Suppressor macrophage treated with lipopolysaccharide for 4 hours (primary cell): ENCODE data around the gene GPR27.

ENCODE experiments used
- DNase-seq: peaks from one replicate; pipeline ENCODE4 v3.0.0-alpha.2; 2020

GPR27 gene, protein sequence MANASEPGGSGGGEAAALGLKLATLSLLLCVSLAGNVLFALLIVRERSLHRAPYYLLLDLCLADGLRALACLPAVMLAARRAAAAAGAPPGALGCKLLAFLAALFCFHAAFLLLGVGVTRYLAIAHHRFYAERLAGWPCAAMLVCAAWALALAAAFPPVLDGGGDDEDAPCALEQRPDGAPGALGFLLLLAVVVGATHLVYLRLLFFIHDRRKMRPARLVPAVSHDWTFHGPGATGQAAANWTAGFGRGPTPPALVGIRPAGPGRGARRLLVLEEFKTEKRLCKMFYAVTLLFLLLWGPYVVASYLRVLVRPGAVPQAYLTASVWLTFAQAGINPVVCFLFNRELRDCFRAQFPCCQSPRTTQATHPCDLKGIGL

DNA sequence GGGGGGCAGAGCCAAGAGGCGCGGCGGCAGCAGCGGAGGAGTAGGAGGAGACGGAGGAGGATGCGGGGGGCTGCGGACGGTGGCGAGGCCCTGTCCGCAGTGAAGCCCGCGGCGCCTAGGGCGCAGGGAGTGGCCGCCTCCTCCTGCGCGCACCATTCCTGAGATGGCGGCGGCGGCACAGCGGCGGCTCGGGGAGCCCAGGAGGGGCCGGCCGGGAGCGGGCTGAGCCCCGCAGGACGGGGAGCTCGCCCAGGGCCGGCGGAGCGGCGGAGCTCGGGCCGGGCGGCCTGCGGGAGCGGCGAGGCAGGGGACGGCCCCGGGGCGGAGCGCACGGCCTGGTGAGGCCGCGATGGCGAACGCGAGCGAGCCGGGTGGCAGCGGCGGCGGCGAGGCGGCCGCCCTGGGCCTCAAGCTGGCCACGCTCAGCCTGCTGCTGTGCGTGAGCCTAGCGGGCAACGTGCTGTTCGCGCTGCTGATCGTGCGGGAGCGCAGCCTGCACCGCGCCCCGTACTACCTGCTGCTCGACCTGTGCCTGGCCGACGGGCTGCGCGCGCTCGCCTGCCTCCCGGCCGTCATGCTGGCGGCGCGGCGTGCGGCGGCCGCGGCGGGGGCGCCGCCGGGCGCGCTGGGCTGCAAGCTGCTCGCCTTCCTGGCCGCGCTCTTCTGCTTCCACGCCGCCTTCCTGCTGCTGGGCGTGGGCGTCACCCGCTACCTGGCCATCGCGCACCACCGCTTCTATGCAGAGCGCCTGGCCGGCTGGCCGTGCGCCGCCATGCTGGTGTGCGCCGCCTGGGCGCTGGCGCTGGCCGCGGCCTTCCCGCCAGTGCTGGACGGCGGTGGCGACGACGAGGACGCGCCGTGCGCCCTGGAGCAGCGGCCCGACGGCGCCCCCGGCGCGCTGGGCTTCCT lies at the start of gene GPR27:
Gene GPR27, plus strand, starts transcription at position 155 of the 909 bp plus-strand sequence. Its CDS starts 195 bp downstream, at position 350.
- DNase-seq: peak; percentile 33

DNA sequence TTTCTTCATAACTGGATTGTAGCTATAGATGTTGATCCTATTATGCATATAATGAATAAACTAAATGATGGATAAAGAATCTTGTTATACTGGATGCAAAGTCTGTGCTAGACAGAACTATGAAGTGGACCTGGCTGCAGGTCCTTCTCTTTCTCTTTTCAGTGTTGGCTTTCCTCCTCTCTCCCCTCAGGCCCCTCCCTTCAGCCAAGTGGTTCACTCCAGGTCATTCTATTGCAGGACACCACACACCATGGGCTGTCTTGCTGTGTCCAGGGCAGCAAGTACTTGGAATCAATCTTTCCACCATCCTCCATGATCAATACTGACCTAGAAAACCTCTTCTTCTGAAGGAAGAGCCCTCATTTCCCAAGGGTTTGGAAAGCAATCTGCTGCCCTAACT lies 48.7 kb upstream of the GPR27 start:
- no peak for DNase-seq

- DNase-seq: peak; percentile 21
Observed at GRCh38 chr3:71705681-71706080, 48.0 kb upstream of the GPR27 start.

DNA sequence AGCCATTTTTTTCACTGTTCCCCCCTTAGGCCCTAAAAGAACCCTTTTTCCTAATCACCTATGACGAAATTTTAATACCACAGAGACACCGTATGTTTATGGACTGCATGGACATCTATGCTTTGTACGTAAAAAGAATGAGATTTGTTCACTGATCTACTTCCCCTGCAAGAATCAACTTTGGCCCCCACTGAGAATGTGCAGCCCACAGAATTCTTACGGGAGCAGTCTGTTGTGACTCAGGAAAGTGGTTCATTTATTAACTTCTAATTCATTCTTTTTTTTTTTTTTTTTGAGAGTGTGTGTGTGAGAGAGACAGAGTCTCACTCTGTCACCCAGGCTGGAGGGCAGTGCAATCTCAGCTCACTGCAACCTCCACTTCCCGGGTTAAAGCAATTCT lies 46.1 kb upstream of the GPR27 start:
- DNase-seq: no peak

- peak; percentile 77 for DNase-seq
Observed at GRCh38 chr3:71708476-71709105, 45.1 kb upstream of the GPR27 start.

GRCh38 chr3:71709908-71710511 lies 43.6 kb upstream of the GPR27 start:
- no peak for DNase-seq

DNA sequence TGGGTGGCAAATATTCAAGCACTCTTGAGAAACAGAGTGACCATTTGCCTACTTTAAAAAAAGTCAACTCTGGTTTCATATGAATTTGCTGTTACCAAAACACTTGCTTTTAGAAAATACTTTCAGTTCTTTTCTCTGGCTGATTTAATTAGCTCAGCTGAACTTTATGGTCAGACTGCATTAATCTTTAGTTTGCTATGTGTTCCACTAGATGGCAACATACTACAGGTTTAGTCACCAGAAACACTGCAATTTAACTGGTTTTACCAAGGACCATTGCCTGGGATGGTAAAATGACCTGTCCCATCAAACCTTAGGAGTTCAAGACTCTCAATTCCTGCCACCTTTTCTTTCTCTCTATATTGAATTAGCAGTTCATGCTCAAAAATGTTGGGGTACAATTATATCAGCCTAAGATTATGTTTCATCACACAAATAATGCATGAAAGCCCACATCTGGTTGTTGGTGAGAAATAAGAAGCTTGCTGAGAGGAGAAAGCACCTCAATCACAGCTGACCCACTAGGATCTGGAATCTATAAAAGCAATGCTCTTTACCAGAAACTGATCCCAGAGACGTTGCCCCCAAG lies 42.7 kb upstream of the GPR27 start:
- peak; percentile 76 for DNase-seq

- no peak for DNase-seq
Observed at GRCh38 chr3:71713041-71713440, 40.6 kb upstream of the GPR27 start.

DNA sequence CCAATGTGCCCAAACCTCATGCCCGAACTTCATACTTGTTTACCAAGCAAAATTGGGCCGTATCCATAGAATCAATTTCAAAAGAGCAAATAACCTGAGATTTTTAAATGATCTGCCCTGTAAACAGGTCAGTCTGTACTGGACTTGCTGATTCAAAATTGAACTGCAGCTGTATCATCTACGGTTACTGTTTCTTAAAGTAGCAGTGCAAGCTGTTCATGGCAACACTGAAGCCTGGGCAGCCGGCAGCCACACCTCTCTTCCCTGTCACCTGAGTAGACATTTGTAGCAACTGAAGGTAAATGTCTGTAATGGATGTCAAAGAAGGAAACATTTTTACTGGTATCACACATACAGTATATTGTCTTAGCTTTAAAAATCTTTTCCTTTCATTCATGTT lies 39.1 kb upstream of the GPR27 start:
- DNase-seq: no peak

DNA sequence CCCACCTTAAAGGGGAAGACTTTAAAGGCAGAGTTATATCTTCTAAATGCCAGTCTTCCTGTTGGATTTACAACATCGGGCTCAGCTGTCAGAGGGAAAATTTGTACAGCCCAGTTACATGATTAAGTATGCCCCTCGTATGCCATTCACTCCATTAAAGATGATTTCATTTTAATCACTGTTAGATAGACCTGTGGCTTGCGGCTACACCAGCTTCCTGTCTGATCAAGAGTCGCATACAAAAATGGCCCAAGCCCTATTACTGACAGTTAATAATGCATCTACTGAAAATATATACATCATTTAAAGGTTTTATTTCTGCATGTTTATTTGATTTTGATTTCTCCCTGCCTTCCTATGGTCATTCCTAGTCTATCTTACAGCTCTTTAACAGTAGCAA lies 35.6 kb upstream of the GPR27 start:
- no peak for DNase-seq

GRCh38 chr3:71721002-71721401 lies 32.7 kb upstream of the GPR27 start:
- no peak for DNase-seq

- DNase-seq: peak; percentile 25
Observed at GRCh38 chr3:71721651-71722157, 32.0 kb upstream of the GPR27 start.

GRCh38 chr3:71722693-71723092 lies 31.0 kb upstream of the GPR27 start:
- DNase-seq: no peak

DNA sequence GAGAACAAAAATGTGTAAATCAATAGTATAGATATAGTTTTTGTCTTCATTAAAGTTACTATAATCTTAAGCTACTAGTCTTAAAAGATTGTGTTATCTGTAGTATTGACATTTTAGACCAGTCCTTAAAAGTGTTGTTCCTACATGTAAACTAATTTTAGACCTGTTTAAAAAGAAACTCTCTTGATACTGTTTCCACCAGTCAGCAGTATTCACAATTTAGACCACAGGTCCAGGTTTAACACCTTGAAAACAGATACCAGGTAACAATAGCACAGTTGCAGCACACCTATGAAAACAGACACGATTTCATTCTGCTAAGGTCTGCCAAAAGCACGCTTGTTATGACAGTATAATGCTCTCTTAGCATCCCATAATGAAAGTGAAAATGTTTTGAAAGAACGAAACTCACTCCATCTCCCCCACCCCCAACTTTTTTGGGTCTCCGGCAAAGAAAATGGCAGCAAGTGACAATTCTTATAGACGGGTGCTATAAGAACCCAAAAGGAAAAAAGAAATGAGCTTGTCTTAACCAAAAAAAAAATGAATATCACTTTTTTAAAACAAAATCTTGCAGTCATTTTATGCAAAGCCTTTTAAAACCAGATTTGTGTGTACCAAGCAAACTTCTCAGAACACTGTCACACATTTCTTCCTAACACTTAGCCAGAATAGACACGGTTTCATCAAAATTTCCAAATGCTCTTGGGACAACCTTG lies 30.0 kb upstream of the GPR27 start:
- peak; percentile 58 for DNase-seq

DNA sequence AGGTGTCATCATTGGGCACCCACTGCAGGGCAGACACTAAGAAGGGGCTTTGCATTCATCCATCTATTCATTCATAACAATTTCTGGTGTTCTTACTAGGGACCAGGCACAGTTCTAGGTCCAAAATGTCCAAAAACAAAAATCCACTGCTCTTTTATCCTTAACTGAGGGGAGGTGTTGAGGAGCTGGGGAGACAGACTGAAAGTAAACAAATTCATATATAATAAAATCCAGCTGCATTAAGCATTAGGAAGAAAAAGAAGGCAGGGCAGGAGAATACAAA lies 29.5 kb upstream of the GPR27 start:
- DNase-seq: no peak

- DNase-seq: peak; percentile 28
Observed at GRCh38 chr3:71724584-71725270, 28.9 kb upstream of the GPR27 start.

GRCh38 chr3:71725271-71725991 lies 28.2 kb upstream of the GPR27 start, which contains the start of gene EIF4E3:
Gene EIF4E3, minus strand, starts transcription at chr3:71725402. Its CDS starts 35 bp downstream, at chr3:71725367.
- DNase-seq: peak; percentile 65

DNA sequence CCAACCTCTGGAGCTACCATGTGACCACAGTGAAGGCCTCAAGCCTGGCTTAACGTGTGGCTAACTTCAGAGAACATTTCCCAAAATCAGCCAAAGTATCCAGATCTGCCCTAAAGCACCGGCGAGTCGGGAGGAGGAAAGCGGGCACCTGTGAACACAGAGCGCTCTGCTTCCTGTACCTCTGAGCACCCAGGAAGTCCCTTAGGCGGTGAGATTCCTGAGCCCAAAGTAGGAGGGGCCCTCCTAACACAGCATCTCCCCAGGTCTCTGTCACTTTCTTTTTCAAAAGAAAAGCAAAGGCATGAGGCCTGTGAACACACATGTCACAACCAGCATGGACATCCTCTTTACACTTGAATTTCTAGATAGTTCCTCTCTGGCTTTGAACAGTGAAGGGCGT lies 27.5 kb upstream of the GPR27 start:
- peak; percentile 16 for DNase-seq

GRCh38 chr3:71728632-71729342 lies 24.9 kb upstream of the GPR27 start:
- no peak for DNase-seq

GRCh38 chr3:71732637-71733036 lies 21.0 kb upstream of the GPR27 start:
- no peak for DNase-seq
